Measurements from ENCODE around the gene SLAMF1. TPM values are rescaled to one million over a fixed set of nuclear protein-coding genes. Genes with fewer than 3 reads are reported as not detected.
"Not testable (repeated sequence)": the region's sequence is repeated elsewhere in the genome, so short reads cannot be mapped to it uniquely, and the experiment has no call there.

Gene SLAMF1
- total RNA-seq, 4 donors from 2014 or later, result 1.5 to 18.0 (median 1.5) TPM

DNA sequence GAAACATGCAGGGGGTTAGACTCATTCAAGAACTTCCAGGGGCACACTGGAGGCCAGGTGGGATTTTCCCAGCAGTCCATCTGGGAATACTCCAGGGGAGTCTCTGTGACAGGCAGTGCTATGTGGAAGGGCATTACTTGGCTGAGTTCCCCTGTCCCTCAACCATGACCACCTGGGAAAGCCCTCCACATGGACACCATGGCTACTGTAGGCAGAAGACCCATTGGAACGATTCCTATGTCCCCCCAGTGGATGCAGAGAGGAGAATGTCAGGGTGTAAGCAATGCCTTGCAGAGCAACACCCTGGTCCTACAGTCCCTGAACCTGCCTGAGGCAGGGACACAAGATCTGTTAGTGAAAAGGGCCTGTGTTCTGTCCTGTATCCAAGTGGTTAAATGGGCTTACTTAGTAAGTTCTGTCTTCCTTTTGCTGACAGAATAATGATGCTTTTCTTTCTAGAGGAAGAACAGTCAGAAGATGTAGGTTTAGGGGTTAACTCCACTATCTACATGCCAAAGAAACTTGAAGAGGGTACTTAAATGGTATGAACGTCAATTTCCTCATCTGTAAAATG is 13.4 kb downstream of the SLAMF1 start:
- no peak for ATAC-seq (ENCODE audit: low FRiP score)
- TF ChIP-seq, protein P1, sequence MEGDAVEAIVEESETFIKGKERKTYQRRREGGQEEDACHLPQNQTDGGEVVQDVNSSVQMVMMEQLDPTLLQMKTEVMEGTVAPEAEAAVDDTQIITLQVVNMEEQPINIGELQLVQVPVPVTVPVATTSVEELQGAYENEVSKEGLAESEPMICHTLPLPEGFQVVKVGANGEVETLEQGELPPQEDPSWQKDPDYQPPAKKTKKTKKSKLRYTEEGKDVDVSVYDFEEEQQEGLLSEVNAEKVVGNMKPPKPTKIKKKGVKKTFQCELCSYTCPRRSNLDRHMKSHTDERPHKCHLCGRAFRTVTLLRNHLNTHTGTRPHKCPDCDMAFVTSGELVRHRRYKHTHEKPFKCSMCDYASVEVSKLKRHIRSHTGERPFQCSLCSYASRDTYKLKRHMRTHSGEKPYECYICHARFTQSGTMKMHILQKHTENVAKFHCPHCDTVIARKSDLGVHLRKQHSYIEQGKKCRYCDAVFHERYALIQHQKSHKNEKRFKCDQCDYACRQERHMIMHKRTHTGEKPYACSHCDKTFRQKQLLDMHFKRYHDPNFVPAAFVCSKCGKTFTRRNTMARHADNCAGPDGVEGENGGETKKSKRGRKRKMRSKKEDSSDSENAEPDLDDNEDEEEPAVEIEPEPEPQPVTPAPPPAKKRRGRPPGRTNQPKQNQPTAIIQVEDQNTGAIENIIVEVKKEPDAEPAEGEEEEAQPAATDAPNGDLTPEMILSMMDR (IDR thresholded peaks at IDR 0.05), result no peak

DNA sequence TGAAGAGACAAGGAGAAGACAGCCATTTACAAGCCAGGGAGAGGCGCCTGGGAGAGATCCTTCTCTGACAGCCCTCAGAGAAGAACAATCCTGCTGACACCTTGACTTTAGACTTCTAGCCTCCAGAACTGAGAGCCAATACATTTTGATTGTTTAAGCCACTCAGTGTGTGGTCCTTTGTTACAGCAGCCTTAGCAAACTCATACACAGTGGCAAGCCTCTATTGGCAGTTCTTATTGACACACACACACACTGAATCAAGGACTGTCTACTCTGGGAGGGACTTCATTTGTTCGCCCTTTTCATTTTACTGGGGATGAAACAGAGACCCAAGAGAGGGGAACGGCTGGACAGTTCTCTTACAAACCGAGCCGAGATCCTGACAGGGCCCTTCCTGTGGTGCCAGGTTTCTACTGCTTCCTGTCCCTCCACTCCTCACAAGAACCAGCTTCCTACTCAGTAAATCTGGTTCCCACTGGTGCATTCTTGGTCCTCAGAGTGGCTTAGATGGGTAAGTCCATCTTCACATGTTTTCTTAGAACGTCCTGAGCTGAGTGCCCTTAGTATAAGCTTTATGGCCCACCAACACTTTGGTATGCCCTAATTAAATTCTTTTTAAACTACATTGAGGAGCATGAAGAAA is 14.7 kb downstream of the SLAMF1 start:
- ATAC-seq (ENCODE audit: low FRiP score), result no peak

More for the DNA sequence above, 13.4 kb downstream of the SLAMF1 start:
- no peak for DNase-seq (ENCODE audit: low spot score)

DNA sequence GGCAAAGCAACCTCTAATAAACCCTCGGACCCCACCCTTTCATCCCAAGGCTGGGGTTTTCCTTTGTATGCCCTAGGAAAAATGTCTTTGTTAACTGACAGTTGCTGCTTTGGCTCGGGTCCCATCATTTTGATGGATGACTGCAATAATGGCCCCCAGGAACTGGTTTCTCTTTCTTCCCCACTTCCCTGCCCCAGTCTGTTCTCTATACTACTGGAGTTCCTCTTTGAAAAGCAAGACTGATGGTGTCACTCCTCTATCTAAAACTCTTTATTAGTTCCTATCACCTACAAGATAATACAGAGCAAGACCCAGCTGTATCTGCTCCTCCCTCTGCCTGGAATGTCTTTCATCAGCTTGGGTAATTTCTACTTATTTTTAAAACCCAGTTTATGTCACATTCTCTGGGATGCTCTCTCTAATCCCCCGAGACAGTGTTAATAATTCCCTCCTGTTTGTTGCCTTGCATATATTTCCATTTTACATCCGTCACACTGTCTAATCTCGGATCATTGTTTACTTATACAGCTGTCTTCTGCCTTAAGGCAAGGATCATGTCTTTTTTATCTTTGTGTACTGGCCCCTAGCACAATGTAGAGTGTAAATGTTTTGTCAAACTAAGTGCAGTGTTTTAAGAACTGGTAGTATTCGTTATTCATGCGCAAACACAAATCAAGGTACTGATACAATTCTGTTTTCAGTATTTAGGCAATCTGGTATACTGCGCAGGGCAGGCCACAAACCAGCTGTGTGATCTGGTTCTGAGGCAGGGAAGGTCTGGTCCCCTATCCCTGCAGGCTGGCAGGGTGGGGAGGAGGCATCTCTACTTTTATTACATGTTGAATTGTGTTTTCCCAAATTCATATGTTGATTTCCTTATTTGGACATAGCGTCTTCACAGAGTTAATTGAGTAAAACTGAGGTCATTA is 16.1 kb downstream of the SLAMF1 start:
- ATAC-seq (ENCODE audit: low FRiP score) (no peak), DNase-seq (ENCODE audit: low spot score) (no peak)

More for the DNA sequence above, 14.7 kb downstream of the SLAMF1 start:
- TF ChIP-seq, protein P1 (IDR thresholded peaks at IDR 0.05), result no peak
- DNase-seq (ENCODE audit: low spot score), result no peak

DNA sequence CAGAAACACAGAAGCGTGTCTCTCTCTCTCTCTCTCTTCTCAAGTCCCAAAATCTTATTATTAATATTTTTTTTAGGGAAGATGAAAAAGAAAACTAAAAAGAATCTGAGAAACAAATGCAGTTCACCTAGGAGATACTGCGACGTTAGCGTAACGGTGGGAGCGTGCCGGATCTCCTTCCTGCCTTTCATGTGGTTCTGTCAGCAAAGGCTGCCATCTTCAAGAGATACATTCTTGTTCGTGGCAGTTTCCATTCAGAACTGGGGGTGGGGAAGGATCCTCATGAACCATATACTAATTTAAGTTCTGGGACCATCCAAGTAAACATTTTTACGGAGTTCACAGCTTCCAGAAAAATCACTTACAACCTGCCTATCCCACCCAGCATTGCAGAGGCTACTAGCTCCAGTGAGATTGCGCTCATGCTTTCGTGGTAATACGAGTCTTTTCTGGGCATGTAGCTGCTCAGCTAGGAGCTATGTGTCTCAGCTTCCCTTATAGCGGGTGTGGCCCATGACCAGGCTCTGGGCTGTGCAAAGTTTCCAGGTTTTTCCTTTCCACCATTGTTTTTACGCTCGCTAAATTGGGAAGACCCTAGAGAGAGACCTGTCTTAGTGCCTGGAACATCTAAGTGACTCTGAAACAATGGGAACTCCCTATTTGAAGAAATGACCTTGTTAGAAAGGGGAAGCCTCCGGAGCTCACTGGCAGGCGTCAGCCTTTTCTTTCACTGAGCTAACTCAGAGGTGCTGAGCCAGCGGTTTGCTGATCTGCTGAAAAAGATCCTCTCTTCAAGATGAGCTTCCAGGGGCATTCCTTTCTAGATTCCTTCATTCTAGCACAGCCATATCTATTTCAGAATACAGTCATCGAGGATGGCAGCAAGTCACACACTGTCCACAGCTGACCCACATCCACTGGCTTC is 17.3 kb downstream of the SLAMF1 start:
- TF ChIP-seq, protein P1 (IDR thresholded peaks at IDR 0.05), result no peak
- ATAC-seq (ENCODE audit: low FRiP score) (no peak), DNase-seq (ENCODE audit: low spot score) (no peak)

More for the DNA sequence above, 16.1 kb downstream of the SLAMF1 start:
- TF ChIP-seq, protein P1 (IDR thresholded peaks at IDR 0.05), result no peak

DNA sequence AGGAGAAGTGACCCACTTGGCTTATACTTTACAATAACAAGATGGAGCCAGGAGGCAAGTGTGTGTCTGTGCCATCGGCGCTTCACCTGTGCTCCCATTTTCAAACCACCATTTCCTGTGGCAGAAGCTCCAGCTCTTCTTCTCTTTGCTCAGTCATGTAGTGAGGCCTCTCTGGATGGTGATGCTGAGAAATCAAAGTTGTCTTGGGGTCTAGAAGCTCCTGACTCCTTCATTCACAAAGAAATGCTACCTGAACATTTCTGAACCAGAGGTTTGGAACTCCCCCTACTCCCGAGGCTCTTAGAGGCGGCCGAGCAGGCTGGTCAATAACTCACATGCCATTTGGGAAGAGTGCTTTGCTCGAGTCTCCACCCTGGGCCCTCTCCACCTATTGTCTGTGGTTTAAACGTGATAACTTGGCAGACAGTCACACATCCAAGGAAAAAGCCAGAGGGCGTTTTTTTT is 18.0 kb downstream of the SLAMF1 start:
- TF ChIP-seq, protein P1 (IDR thresholded peaks at IDR 0.05), result no peak
- DNase-seq (ENCODE audit: low spot score) (no peak), ATAC-seq (ENCODE audit: low FRiP score) (no peak)

DNA sequence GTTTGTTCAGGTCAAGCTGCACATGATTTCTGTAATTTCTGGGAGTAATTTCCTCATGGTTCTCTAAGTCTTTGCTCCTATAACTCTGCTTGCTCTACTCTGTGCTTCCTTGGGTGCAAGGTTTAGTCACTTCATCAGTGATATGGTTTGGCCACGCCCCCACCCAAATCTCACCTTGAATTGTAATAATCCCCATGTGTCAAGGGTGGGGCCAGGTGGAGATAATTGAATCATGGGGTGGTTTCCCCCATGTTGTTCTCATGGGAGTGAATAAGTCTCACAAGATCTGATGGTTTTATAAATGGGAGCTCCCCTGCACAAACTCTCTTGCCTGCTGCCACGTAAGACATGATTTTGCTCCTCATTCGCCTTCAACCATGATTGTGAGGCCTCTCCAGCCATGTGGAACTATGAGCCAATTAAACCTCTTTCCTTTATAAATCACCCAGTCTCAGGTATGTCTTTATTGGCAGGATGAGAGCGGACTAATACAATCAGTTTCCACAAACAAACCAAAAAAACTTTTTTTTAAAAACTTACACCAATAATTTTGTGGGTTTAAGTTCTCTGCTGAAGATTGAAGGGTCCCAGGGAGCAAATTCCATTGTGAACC is 19.1 kb downstream of the SLAMF1 start:
- DNase-seq (ENCODE audit: low spot score), result not testable (repeated sequence)

More for the DNA sequence above, 19.1 kb downstream of the SLAMF1 start:
- ATAC-seq (ENCODE audit: low FRiP score), result not testable (repeated sequence)
